ENCODE results near the gene PSMD2. TPM values are rescaled to one million over a fixed set of nuclear protein-coding genes. Genes with fewer than 3 reads are reported as not detected.

Gene PSMD2
- total and polyA plus RNA-seq, 8 donors: 182 to 263 (median 213) TPM

DNA sequence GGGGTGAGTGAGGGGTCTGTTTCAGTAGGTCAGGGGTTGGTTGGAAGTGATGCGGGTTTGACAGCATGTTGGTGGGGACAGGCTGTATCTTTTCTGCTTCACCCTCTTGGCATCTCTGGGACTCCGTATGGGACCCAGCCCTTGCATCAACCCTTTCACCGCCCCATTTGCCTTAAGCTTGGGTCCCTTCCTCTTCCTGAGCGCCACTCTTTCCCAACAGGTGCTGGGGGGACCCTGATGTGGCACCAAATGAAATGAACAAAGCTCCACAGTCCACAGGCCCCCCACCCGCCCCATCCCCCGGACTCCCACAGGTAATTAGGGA lies 16.5 kb downstream of the PSMD2 start:
- Histone ChIP-seq H3K9me3 (no peaks in the 10 kb centered on the region), H3K36me3 (peaks cover 0 to 39% of the 10 kb centered on the region in 2 donors), H3K4me3 (peak overlapping the region; percentile 70 to 89), H3K27ac (peak overlapping the region; percentile 91 to 92), H3K27me3 (no peaks in the 10 kb centered on the region), H3K4me1 (peaks cover 35 to 56% of the 10 kb centered on the region in 2 donors)
- TF ChIP-seq, protein P1, sequence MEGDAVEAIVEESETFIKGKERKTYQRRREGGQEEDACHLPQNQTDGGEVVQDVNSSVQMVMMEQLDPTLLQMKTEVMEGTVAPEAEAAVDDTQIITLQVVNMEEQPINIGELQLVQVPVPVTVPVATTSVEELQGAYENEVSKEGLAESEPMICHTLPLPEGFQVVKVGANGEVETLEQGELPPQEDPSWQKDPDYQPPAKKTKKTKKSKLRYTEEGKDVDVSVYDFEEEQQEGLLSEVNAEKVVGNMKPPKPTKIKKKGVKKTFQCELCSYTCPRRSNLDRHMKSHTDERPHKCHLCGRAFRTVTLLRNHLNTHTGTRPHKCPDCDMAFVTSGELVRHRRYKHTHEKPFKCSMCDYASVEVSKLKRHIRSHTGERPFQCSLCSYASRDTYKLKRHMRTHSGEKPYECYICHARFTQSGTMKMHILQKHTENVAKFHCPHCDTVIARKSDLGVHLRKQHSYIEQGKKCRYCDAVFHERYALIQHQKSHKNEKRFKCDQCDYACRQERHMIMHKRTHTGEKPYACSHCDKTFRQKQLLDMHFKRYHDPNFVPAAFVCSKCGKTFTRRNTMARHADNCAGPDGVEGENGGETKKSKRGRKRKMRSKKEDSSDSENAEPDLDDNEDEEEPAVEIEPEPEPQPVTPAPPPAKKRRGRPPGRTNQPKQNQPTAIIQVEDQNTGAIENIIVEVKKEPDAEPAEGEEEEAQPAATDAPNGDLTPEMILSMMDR (IDR thresholded peaks at IDR 0.05): no peak
- DNase-seq: no peak
- intact Hi-C loops (cut with DNase I): no loop called here
- no peak for ATAC-seq

DNA sequence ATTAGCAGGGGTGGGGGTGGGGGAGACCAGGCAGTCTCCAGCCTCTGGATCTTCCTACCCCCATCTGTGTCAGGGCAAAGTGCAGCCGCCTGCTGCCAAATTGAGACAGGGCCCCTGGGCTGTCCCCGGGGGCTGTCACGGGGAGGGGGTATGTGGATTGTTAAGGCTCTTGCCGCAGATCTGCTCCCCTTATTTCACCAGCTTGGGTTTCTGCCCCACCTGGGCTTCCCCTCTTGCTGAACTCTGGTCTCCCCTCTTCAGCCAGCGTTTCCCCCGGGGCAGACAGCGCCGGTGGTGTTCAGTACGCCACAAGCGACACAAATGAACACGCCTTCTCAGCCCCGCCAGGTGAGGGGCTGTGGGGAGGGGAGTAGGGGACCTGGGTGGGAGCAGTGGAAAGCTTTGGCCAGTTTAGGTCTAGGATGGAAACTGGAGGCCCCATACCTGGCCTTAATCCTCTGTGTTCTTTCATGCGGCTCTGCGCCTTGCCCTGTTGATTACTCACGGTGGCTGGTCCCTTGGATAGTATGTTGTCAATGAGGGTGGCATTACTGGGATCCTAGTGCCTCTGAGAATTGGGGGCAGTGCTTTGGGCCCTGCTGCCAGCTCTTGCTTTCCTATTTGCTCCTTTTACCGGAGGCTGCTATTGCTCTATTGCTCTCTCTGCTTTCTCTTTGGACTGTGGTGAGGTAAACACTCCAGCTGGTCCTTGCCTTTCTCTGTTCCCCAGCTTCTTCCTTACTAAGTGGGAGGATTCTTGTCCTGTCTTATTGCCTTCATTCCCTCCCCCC lies 17.0 kb downstream of the PSMD2 start:
- intact Hi-C loops (cut with DNase I): no loop called here
- H3K36me3 ChIP-seq: peaks cover 0 to 45% of the 10 kb centered on the region in 2 donors
- no peak for ATAC-seq
- TF ChIP-seq, protein P1 (IDR thresholded peaks at IDR 0.05): no peak
- no peaks in the 10 kb centered on the region for H3K9me3 ChIP-seq
- H3K27me3 ChIP-seq: no peaks in the 10 kb centered on the region
- DNase-seq: no peak
- peak overlapping the region; percentile 91 to 92 for H3K27ac ChIP-seq
- peak overlapping the region; percentile 70 to 89 for H3K4me3 ChIP-seq
- peaks cover 36 to 62% of the 10 kb centered on the region in 2 donors for H3K4me1 ChIP-seq

DNA sequence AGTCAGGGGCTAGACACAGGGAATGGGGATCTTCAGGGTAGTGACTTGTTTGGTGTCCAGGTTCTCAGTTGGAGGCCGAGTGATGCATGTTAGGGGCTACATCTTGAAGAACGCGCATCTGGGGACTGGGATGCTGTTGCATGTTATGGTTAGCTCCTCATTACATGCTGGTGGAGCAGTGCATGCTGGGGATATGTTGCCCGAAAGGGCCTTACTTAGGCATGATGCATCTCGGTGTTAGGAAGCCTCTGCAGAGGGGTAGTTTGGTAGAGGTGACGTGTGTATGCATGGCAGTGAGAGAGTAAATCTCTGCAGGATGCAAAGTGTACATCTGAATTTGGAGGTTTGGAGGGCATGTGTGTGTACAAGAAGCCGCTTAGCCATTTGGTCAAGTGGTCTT lies 17.8 kb downstream of the PSMD2 start:
- H3K9me3 ChIP-seq: no peaks in the 10 kb centered on the region
- peaks cover 0 to 52% of the 10 kb centered on the region in 2 donors for H3K36me3 ChIP-seq
- TF ChIP-seq, protein P1 (IDR thresholded peaks at IDR 0.05): no peak
- no peaks in the 10 kb centered on the region for H3K27me3 ChIP-seq
- no peak for DNase-seq
- H3K4me3 ChIP-seq: peak overlapping the region in 1 of 2 donors; percentile 89
- no peak for ATAC-seq
- H3K4me1 ChIP-seq: peaks cover 36 to 69% of the 10 kb centered on the region in 2 donors
- intact Hi-C loops (cut with DNase I): no loop called here
- peak overlapping the region in 1 of 2 donors; percentile 91 for H3K27ac ChIP-seq

DNA sequence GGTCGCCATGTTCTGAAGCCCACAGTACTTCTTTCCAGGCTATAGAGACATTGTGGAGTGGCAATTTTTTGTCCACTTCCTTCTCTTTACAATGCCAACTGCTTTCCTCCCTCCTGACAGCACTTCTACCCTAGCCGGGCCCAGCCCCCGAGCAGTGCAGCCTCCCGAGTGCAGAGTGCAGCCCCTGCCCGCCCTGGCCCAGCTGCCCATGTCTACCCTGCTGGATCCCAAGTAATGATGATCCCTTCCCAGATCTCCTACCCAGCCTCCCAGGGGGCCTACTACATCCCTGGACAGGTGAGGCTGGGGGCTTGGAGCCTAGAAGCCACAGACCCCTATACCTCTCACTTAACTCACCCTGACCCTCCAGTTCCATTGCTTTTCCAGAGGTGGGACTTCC lies 18.2 kb downstream of the PSMD2 start:
- H3K4me1 ChIP-seq: peaks cover 36 to 73% of the 10 kb centered on the region in 2 donors
- peaks cover 3 to 56% of the 10 kb centered on the region in 2 donors for H3K36me3 ChIP-seq
- H3K27me3 ChIP-seq: no peaks in the 10 kb centered on the region
- H3K27ac ChIP-seq: peak overlapping the region in 1 of 2 donors; percentile 88
- H3K4me3 ChIP-seq: peak overlapping the region in 1 of 2 donors; percentile 89
- DNase-seq (no peak), ATAC-seq (no peak)
- no peaks in the 10 kb centered on the region for H3K9me3 ChIP-seq
- intact Hi-C loops (cut with DNase I): no loop called here
- TF ChIP-seq, protein P1 (IDR thresholded peaks at IDR 0.05): no peak

DNA sequence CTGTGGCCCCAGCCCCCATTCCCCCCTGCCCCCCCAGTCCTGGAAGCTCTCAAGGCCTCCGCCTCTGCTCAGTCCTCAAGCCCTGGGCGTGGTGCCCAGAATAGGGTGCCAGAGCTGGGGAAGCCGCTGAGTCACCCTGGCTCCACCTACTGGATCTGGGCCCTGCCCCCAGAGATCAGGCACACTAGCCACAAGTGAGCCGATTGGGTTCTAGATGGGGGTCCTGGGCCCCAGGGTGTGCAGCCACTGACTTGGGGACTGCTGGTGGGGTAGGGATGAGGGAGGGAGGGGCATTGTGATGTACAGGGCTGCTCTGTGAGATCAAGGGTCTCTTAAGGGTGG lies 21.0 kb downstream of the PSMD2 start:
- Histone ChIP-seq H3K4me3 (peak overlapping the region in 1 of 2 donors; percentile 30), H3K36me3 (peaks cover 5 to 85% of the 10 kb centered on the region in 2 donors), H3K27me3 (no peaks in the 10 kb centered on the region), H3K9me3 (no peaks in the 10 kb centered on the region), H3K4me1 (peaks cover 36 to 78% of the 10 kb centered on the region in 2 donors), H3K27ac (peak overlapping the region; percentile 88 to 89)
- intact Hi-C loops (cut with DNase I): no loop called here
- TF ChIP-seq, protein P1 (IDR thresholded peaks at IDR 0.05): no peak
- ATAC-seq (peak; percentile 90), DNase-seq (peak; percentile 58 to 97 (median 94))
